Measurements from ENCODE around the gene SCGB2B2.

GRCh38 chr19:34649886-34650543 is 26.9 kb downstream of the SCGB2B2 start:
- no peak for TF ChIP-seq CTCF (IDR thresholded peaks at IDR 0.05; ENCODE audit: insufficient read depth, low read length, poor library complexity, severe bottlenecking)
- TF ChIP-seq EZH2phosphoT487 (conservative IDR thresholded peaks at IDR 0.05; ENCODE audit: low read length): no peak
